Central memory CD4-positive, alpha-beta T cell (primary cell): ENCODE results near the gene PLD1.
"Not testable (repeated sequence)": the region's sequence is repeated elsewhere in the genome, so short reads cannot be mapped to it uniquely, and the experiment has no call there.

Experiments used
- DNase-seq: peaks from one replicate; pipeline ENCODE4 v3.0.0; 2022

PLD1 gene

GRCh38 chr3:171736556-171736955, 73.7 kb downstream of the PLD1 start:
- no peak for DNase-seq

GRCh38 chr3:171733561-171733960, 76.7 kb downstream of the PLD1 start:
- DNase-seq, result no peak

- no peak for DNase-seq
These were observed 77.5 kb downstream of the PLD1 start for GRCh38 chr3:171732756-171733155.

- no peak for DNase-seq
These were observed 78.6 kb downstream of the PLD1 start for GRCh38 chr3:171731691-171732090.

GRCh38 chr3:171729452-171730334, 80.6 kb downstream of the PLD1 start:
- DNase-seq, result no peak

GRCh38 chr3:171727288-171727687, 83.0 kb downstream of the PLD1 start:
- DNase-seq, result no peak

- no peak for DNase-seq
These were observed 91.6 kb downstream of the PLD1 start for GRCh38 chr3:171718493-171719185.

GRCh38 chr3:171715155-171715554, 95.1 kb downstream of the PLD1 start:
- no peak for DNase-seq

GRCh38 chr3:171712171-171712938, 97.9 kb downstream of the PLD1 start:
- DNase-seq, result no peak

GRCh38 chr3:171711461-171712170, 98.7 kb downstream of the PLD1 start:
- no peak for DNase-seq

GRCh38 chr3:171710359-171710758, 99.9 kb downstream of the PLD1 start:
- no peak for DNase-seq

- no peak for DNase-seq
These were observed 105.5 kb downstream of the PLD1 start for GRCh38 chr3:171704814-171705213.

- DNase-seq, result no peak
These were observed 106.3 kb downstream of the PLD1 start for GRCh38 chr3:171704002-171704401.

GRCh38 chr3:171703144-171703543, 107.1 kb downstream of the PLD1 start:
- no peak for DNase-seq

GRCh38 chr3:171700653-171701052, 109.6 kb downstream of the PLD1 start:
- no peak for DNase-seq

- no peak for DNase-seq
These were observed 110.1 kb downstream of the PLD1 start for GRCh38 chr3:171700157-171700556.

- no peak for DNase-seq
These were observed 110.7 kb downstream of the PLD1 start for GRCh38 chr3:171699601-171700000.

GRCh38 chr3:171696805-171697204, 113.5 kb downstream of the PLD1 start:
- DNase-seq, result no peak

GRCh38 chr3:171695426-171695825, 114.9 kb downstream of the PLD1 start:
- no peak for DNase-seq

GRCh38 chr3:171694888-171695287, 115.4 kb downstream of the PLD1 start:
- no peak for DNase-seq

- DNase-seq, result not testable (repeated sequence)
These were observed 117.7 kb downstream of the PLD1 start for GRCh38 chr3:171692551-171692950.

GRCh38 chr3:171691485-171691884, 118.8 kb downstream of the PLD1 start:
- no peak for DNase-seq

GRCh38 chr3:171690281-171690680, 120.0 kb downstream of the PLD1 start:
- no peak for DNase-seq
